Measurements from ENCODE around the gene NMNAT2. TPM values are rescaled to one million over a fixed set of nuclear protein-coding genes. Genes with fewer than 3 reads are reported as not detected.

The NMNAT2 gene
- total and polyA plus RNA-seq, 2 of the 8 experiments (the other 6 are each of a cell fraction or from before 2014, with no cell fraction given), result 6.5 to 20.9 TPM

DNA sequence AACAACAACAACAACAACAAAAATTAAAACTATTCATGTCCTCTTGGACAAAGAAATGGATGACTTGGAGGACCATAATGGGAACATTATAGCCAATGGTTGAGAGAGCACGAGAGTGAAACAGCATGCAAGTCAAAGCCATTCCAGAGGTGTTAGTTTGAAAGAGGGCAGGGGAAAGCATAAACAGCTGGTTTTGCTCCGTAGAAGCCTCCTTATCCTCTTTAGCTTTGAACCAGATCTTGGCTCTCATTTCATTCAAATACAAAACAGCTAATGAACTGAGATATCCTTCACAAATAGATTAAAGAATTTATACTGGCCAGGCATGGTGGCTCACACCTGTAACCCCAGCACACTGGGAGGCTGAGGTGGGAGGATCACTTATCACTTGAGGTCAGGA, 45.4 kb upstream of the NMNAT2 start (continued):
- TF ChIP-seq EP300 (IDR thresholded peaks at IDR 0.05; ENCODE audit: borderline replicate concordance in 1 of 2, low read depth in 2 of 2, low read length in 2 of 2), result no peak
- no peak for TF ChIP-seq MAFK (IDR thresholded peaks at IDR 0.05; ENCODE audit: low read depth, low read length)
- no peak for TF ChIP-seq ZNF274 (IDR thresholded peaks at IDR 0.05; ENCODE audit: borderline replicate concordance, extremely low read depth, low read length)
- no peak for TF ChIP-seq HDAC6 (IDR thresholded peaks at IDR 0.05; ENCODE audit: low read depth, low read length)
- TF ChIP-seq BACH1 (IDR thresholded peaks at IDR 0.05; ENCODE audit: low read length), result no peak
- no peak for TF ChIP-seq SUZ12 (IDR thresholded peaks at IDR 0.05; ENCODE audit: low read length)
